EL (cell line): ENCODE measurements around the gene OSBPL9.

Source experiments
- DNase-seq: peaks from one replicate; pipeline ENCODE4 v3.0.0-alpha.2; 2016

The OSBPL9 gene, protein sequence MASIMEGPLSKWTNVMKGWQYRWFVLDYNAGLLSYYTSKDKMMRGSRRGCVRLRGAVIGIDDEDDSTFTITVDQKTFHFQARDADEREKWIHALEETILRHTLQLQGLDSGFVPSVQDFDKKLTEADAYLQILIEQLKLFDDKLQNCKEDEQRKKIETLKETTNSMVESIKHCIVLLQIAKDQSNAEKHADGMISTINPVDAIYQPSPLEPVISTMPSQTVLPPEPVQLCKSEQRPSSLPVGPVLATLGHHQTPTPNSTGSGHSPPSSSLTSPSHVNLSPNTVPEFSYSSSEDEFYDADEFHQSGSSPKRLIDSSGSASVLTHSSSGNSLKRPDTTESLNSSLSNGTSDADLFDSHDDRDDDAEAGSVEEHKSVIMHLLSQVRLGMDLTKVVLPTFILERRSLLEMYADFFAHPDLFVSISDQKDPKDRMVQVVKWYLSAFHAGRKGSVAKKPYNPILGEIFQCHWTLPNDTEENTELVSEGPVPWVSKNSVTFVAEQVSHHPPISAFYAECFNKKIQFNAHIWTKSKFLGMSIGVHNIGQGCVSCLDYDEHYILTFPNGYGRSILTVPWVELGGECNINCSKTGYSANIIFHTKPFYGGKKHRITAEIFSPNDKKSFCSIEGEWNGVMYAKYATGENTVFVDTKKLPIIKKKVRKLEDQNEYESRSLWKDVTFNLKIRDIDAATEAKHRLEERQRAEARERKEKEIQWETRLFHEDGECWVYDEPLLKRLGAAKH

GRCh38 chr1:51616903-51617708 lies at the start of gene OSBPL9:
TSS of gene OSBPL9 (plus strand) at chr1:51617092. CDS start at chr1:51617111, 19 bp downstream.
- DNase-seq: peak; percentile 93

GRCh38 chr1:51567653-51568052 lies 49.2 kb upstream of the OSBPL9 start:
- peak; percentile 95 for DNase-seq

DNA sequence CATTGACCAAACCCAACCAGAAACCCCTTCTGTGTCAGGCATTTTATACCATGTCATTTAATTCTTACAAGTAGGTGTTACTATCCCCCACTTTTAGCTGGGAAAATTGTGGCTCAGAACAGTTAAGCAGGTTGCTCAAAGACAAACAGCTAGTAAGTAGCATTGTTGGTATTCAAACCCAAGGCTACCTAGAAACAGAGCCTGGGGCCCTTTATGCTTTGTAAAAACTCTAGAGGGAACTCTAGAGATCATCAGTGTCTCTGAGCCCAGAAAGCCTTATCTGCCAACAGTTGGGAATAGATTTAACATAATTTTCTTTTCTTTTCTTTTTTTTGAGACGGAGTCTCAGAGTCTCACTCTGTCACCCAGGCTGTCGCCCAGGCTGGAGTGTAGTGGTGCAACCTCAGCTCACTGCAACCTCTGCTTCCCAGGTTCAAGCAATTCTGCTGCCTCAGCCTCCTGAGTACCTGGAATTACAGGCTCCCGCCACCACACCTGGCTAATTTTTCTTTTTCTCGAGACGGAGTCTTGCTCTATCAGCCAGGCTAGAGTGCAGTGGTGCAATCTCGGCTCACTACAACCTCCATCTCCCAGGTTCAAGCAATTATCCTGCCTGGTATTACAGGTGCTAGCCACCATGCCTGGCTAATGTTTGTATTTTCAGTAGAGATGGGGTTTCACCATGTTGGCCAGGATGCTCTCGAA lies 48.5 kb upstream of the OSBPL9 start:
- DNase-seq: no peak

DNA sequence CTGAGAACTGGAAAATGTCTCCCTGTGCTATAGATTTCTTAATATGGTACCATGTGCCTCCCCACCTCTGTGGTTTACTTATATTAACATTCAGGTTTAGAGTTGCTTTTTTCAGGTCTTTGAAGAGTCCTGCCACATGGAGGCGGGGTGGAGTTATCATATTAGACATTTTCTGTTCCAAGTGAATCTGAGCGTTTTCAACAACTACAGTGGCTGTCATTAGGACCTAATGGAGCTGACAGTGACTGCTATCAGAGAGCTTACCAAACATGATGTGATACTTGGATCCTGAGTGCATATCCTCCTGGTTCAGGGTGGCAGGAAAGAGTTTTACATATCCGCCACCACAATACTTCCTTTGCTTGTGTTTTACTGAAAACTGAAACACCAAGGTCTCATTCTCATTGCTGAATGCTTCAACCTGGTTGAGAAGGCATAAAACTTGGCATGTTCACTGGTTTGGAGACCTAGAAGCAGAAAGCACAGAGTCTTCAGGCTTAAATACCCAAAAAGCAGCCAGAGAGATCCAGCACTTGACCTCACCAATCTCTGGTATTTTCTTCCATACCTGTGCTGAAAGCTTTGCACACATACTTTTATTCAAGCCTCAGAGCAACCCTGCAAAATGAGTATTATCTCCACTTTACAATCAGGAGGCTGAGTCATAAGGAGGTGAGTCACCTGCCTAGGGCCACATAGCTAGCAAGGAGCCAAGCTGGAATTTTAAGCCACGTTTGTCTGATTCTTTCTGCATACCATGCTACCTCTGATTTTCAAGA lies 47.4 kb upstream of the OSBPL9 start:
- peak; percentile 90 for DNase-seq

DNA sequence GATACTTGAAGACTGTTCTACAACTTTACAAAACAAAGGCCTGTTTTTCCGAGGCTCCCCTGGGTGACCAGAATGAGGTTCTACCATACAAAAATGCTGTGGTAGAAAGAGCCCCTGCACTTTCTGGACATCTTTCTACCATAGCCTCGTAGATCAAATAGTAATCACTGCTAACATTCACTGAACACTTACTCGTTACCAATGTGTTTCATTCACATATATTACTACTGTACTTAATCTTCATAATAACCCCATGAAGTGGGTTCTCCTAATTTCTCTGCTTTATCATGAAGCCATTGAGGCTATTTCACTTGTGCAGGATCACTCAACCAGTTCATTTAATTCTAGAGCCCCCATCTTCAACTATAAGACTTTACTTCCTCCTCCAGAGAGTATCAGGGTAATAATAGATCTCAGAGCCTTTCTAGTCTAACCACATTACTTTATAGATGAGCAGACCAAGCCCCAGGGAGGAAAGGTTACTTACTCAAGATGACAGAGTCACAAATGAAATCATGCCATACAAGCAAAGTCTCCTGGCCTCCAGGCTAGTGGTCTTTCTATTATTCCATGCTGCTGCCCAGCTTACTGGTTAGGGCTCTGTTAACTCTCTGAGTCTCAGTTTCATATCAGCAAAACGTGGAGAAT lies 46.7 kb upstream of the OSBPL9 start:
- DNase-seq: peak; percentile 35

- no peak for DNase-seq
These were observed 44.5 kb upstream of the OSBPL9 start for GRCh38 chr1:51572365-51572764.

GRCh38 chr1:51574796-51575195 lies 42.1 kb upstream of the OSBPL9 start:
- DNase-seq: no peak

DNA sequence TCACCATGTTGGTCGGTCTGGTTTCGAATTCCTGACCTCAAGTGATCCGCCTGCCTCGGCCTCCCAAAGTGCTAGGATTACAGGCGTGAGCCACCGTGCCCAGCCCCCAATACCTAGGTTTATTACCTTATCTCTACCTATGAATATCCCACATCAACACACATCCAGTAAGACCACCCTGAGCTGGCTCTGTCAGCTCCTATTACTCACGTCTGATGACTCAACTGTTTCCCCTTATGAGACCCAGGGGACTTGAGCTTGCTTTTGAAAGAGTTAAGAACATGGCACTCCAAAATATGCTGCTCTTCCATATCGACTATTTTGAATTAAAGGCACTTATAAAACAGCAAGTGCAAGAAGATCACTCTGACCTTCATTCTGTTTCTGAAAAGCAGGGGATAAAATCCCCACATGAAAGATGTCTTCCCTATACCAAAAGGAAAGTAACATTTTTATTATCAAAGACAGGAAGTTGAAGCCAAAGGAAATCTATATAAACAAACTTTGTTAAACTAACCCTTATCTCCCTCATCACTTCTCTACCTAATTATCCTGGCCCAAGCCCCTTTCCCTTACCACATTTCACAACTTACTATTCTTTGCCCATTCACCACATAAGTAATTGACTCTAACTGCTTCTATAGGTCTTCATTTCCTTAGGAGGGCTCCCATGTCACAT lies 41.3 kb upstream of the OSBPL9 start:
- peak; percentile 61 for DNase-seq

- DNase-seq: no peak
These were observed 40.8 kb upstream of the OSBPL9 start for GRCh38 chr1:51576085-51576444.

GRCh38 chr1:51576923-51577322 lies 40.0 kb upstream of the OSBPL9 start:
- DNase-seq: no peak

DNA sequence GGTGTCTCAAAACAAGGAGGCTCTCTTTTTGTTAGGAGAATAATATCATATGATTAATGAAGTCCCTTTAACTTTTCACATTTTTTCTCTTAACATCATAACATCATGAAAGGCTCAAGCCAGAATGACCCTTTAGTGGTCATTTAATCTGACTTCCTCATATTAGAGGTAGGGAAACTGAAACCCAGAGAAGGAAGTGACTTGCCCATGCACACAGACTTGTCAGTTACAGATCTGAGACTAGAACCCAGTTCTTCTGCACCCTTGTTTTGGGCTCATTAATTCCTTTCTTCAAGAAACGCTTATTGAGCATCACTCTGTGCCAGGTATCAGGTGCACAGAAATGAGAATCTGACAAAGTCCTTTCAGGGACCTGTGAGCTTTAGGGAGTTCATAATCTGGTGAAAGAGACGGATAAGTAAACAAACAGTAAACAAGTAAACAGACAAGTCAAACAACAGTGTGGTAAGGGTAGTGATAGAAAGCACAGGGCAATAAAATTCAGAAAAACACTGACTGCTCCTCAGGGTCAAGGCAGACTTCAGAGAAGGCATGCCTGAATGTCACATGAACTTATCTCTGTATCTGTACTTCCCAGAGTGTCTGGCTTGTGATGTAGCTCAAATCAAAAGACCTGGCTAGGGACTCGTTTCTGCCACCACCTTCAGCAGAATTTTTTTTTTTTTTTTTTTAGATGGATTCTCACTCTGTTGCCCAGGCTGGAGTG lies 38.3 kb upstream of the OSBPL9 start:
- no peak for DNase-seq

- no peak for DNase-seq
These were observed 35.7 kb upstream of the OSBPL9 start for GRCh38 chr1:51581238-51581637.

DNA sequence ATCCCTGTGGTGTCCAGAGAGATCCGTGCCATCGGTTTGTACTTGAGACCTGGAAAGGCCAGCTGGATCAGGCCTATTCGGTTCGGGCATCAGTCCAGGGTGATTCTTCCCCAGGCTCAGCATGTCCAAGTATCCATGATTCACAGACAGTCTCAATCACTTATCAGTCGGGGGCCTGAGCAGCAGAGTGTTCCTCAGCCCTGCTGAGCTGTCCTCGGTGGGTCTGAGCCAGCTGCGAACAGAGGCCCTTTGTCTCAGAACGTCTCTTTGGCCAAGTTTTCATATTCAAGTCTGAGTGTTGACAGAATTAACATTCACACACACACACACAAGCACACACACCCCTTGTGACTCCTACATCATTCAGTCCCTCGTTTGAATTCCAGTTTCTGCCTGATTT lies 33.4 kb upstream of the OSBPL9 start:
- DNase-seq: no peak

GRCh38 chr1:51584021-51584420 lies 32.9 kb upstream of the OSBPL9 start:
- no peak for DNase-seq

- DNase-seq: no peak
These were observed 24.2 kb upstream of the OSBPL9 start for GRCh38 chr1:51592711-51593110.

DNA sequence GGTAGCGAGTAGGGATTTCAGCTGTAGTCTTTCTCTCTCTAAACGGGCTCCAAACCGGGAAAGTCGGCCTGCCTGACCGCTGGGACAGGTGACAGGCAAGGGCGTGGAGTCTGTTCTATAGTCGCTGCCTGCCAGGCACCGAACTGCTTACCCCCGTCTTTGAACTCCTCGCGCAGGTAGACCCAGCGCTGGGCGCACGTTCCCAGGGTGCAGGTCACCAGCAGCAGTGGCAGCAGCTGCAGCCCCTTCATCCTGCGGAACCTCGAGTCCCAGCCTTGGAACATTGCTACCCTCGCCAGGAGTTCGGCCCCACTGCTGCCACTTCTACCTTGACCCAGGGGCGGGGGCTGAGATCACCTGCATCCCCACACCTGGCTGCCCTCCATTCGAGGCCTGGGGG lies 22.2 kb upstream of the OSBPL9 start:
- DNase-seq: no peak

GRCh38 chr1:51600529-51600928 lies 16.4 kb upstream of the OSBPL9 start:
- DNase-seq: no peak

GRCh38 chr1:51600965-51601364 lies 15.9 kb upstream of the OSBPL9 start:
- DNase-seq: no peak

DNA sequence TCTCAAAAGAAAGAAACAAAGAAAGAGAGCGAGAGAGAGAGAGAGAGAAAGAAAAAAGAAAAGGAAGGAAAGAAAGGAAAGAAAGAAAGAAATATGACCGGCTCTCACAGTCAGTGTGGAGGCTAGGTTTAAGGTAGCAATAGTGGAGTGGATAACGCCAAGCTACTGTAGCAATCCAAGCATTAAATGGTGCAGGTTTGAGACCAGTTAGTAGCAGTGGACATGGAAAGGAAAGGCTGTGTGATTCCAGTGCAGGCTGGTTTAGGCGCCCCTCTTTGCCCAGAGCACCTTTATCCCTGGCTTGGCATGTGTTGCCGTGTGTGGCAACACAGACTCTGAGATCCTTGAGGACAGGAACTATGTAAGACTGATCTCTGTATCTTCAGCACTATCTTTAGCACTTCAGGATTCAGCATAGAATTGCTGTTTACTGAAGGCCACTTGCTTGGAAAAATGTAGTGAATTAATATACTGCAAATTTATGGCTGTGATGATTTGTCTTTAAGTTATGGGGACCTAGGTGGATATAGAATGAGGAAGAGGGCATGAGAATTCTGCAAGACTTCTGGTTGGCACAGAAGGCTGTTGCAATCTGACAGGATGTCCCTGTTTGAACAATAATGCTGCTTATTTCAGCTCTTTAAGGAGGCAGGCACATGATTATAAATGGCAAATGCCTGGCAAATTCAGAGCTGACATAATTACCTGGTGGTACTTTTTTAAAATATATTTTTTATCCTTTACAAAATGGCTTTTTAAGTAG lies 10.8 kb upstream of the OSBPL9 start:
- DNase-seq: no peak
